A673 (cell line): ENCODE results near the gene BIRC7. TPM values are rescaled to one million over a fixed set of nuclear protein-coding genes. Genes with fewer than 3 reads are reported as not detected.

Experiments
- BruUV-seq: library from RNA; stranded (reverse); fragments of 400-500 nt; replicated peaks from 2 replicates; lab custom pipeline; 2021; lab: Mats Ljungman, UMichigan
- CTCF ChIA-PET: fragments of 300-600 bp; sonication (Branson Sonifier 250); formaldehyde crosslinking; loops from one replicate; lab custom pipeline; 2022; ENCODE audit warnings: antibody characterized with exemption; lab: Charles Lee
- POLR2A ChIA-PET: fragments of 300-600 bp; sonication (Branson Sonifier 250); formaldehyde crosslinking; loops from one replicate; lab custom pipeline; 2022; ENCODE audit warnings: antibody characterized with exemption; ENCODE audit not compliant: low non-redundant PET; lab: Charles Lee
- DNase-seq: peaks from one replicate; pipeline ENCODE4 v3.0.0-alpha.2; 2015; ENCODE audit warnings: low spot score
- H3K27ac ChIP-seq: fragments of 200-600 bp; sonication (generic); 2 replicates; pipeline ENCODE4 v1.5.1; 2016; ENCODE audit warnings: mixed run types, low read depth, mild to moderate bottlenecking, mixed read lengths, antibody characterized with exemption, low read length; ENCODE audit not compliant: poor library complexity, severe bottlenecking
- H3K27me3 ChIP-seq: fragments of 200-600 bp; sonication (generic); replicated peaks from 2 replicates; pipeline ENCODE4 v1.6.1; 2017; ENCODE audit warnings: mixed run types, low read depth, mild to moderate bottlenecking, mixed read lengths, antibody characterized with exemption, low read length; ENCODE audit not compliant: insufficient read depth, poor library complexity
- H3K36me3 ChIP-seq: fragments of 200-600 bp; sonication (generic); 2 replicates; pipeline ENCODE4 v1.6.1; 2016; ENCODE audit warnings: mixed run types, mild to moderate bottlenecking, mixed read lengths, antibody characterized with exemption, low read length; ENCODE audit not compliant: insufficient read depth, poor library complexity, severe bottlenecking
- H3K4me1 ChIP-seq: fragments of 200-600 bp; sonication (generic); 2 replicates; pipeline ENCODE4 v1.6.1; 2017; ENCODE audit warnings: mixed run types, mild to moderate bottlenecking, mixed read lengths, antibody characterized with exemption, low read length; ENCODE audit not compliant: insufficient read depth, poor library complexity, severe bottlenecking
- H3K4me3 ChIP-seq: fragments of 200-600 bp; sonication (generic); 2 replicates; pipeline ENCODE4 v1.5.1; 2016; ENCODE audit warnings: low read depth, mixed run types, mild to moderate bottlenecking, mixed read lengths, low read length; ENCODE audit not compliant: poor library complexity, severe bottlenecking
- H3K9me3 ChIP-seq: fragments of 200-600 bp; sonication (generic); 2 replicates; pipeline ENCODE4 v1.6.1; 2016; ENCODE audit warnings: mixed run types, low read depth, mild to moderate bottlenecking, mixed read lengths, antibody characterized with exemption, low read length; ENCODE audit not compliant: poor library complexity, severe bottlenecking
- EZH2 ChIP-seq: fragments of 200-600 bp; sonication (generic); IDR thresholded peaks from 2 replicates; pipeline ENCODE4 v1.6.1; 2017; ENCODE audit warnings: borderline replicate concordance, low read depth, mild to moderate bottlenecking, mixed read lengths, antibody characterized with exemption, low read length; ENCODE audit not compliant: poor library complexity, severe bottlenecking
- intact Hi-C: fragments of 100-400 bp; cut with micrococcal nuclease; formaldehyde crosslinking; loops from one replicate; pipeline ENCODE4 v1.10.0; 2022; ENCODE audit not compliant: unreplicated experiment
- total RNA-seq: library from RNA; stranded (reverse); gene quantifications from 2 replicates; pipeline ENCODE4 v1.2.3, GENCODE V29; 2021
- TF ChIP-seq, protein P1 (sequence below): fragments of 300-800, 200-600 bp; sonication (generic); conservative IDR thresholded peaks from 2 replicates; pipeline ENCODE4 v1.5.1; 2017; ENCODE audit warnings: low read depth, mild to moderate bottlenecking, antibody characterized with exemption, low read length, moderate library complexity, mixed read lengths

The BIRC7 gene
- total RNA-seq, 1 experiment from 2014 or later: not detected

DNA sequence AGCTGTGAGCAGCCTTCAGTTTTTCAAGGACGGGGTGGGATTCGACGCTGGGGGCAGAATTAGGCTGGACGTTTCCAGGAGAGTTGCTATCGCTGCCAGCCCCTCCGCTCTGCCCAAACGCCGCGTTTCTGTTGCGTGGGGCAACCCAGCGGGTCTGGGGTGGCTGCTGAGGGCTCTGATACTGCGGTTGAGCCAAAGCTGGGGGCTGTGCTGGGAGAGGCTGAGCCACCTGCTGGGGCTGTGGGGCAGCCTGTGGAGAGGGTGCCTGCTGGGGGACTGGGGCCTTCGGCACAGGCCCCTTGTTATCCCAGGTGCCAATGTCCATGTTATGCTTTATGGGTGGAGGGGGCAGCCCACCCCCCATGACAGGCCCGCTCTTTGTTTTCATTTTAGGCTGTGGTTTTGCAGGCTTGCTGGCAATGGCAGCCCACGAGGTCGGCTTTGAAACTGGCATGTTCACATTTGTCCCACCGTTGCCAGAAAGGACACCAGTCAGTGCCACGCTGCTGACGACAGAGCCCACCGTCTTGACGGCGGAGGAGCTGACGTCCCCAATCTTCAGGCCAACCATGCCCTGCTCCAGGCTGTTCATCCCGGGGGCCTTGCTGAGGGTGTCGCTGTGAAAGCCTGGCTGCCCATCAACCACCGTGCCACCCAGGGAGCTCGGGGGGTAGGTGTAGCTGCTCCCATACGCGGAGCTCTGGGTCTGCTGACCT is 32.7 kb upstream of the BIRC7 start:
- CTCF ChIA-PET: no interaction called here
- peaks cover 57% of the 10 kb centered on the region for H3K36me3 ChIP-seq

DNA sequence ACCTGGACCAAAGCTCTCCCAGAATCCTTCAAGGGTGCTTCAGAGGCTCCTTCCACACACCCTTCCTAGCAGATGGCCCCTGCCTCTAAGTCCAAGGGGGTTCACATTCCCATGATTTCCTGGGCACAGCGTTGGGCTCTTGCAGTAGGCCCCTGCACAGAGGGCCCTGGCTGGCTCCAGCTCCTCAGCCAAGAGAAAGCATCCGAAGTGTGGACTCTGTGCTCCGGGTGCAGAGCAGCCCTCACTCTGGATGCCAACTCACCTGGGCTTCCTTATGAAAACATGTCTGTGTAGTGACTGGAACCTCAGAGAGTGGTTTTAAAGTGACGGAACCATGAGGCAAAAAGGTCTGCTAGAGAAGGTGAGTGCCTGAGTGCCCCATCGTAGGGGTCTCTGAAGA is 31.3 kb upstream of the BIRC7 start:
- Histone ChIP-seq H3K27ac (no peak overlapping the region), H3K4me3 (no peak overlapping the region), H3K27me3 (no peaks in the 10 kb centered on the region), H3K36me3 (peaks cover 62% of the 10 kb centered on the region), H3K4me1 (no peaks in the 10 kb centered on the region), H3K9me3 (no peaks in the 10 kb centered on the region)
- ChIA-PET CTCF (no interaction called here), POLR2A (no interaction called here)
- intact Hi-C loops: no loop called here
- no peak for TF ChIP-seq EZH2
- TF ChIP-seq, protein P1, sequence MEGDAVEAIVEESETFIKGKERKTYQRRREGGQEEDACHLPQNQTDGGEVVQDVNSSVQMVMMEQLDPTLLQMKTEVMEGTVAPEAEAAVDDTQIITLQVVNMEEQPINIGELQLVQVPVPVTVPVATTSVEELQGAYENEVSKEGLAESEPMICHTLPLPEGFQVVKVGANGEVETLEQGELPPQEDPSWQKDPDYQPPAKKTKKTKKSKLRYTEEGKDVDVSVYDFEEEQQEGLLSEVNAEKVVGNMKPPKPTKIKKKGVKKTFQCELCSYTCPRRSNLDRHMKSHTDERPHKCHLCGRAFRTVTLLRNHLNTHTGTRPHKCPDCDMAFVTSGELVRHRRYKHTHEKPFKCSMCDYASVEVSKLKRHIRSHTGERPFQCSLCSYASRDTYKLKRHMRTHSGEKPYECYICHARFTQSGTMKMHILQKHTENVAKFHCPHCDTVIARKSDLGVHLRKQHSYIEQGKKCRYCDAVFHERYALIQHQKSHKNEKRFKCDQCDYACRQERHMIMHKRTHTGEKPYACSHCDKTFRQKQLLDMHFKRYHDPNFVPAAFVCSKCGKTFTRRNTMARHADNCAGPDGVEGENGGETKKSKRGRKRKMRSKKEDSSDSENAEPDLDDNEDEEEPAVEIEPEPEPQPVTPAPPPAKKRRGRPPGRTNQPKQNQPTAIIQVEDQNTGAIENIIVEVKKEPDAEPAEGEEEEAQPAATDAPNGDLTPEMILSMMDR: no peak
- no peak for DNase-seq
- BruUV-seq: no TSS peak

More for the DNA sequence above, 32.7 kb upstream of the BIRC7 start:
- POLR2A ChIA-PET: no interaction called here
- TF ChIP-seq, protein P1: no peak
- TF ChIP-seq EZH2: no peak
- no peak for DNase-seq
- no peaks in the 10 kb centered on the region for H3K9me3 ChIP-seq
- H3K4me1 ChIP-seq: no peaks in the 10 kb centered on the region
- intact Hi-C loops: no loop called here
- BruUV-seq: no TSS peak
- H3K27me3 ChIP-seq: no peaks in the 10 kb centered on the region
- no peak overlapping the region for H3K27ac ChIP-seq
- no peak overlapping the region for H3K4me3 ChIP-seq

DNA sequence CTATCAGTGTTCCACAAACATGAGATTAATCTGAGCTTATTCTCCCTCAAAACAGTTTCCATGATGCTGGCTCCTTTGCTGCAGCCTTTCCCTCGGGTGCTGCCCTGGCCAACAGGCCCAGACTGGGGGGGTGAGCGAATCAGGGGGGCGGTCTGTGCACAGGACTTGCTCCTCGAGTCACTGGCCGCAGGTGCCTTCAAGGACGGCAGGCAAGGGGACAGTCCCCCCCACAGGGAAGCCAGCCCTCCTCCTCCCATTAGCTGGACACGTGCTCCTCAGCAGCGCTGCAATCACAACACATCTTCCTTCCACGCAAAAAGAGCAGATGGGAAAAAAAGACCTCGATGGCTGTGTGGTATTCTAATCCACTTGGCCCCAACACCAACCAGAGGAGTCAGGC is 29.8 kb upstream of the BIRC7 start:
- no TSS peak for BruUV-seq
- POLR2A ChIA-PET: no interaction called here
- Histone ChIP-seq H3K27ac (no peak overlapping the region), H3K9me3 (no peaks in the 10 kb centered on the region), H3K36me3 (peaks cover 70% of the 10 kb centered on the region), H3K4me3 (no peak overlapping the region), H3K27me3 (no peaks in the 10 kb centered on the region), H3K4me1 (no peaks in the 10 kb centered on the region)
- DNase-seq: no peak
- intact Hi-C loops: no loop called here
- CTCF ChIA-PET: no interaction called here
- TF ChIP-seq, protein P1: no peak
- TF ChIP-seq EZH2: no peak
